RPMI7951 (cell line): ENCODE measurements around the gene ZNF322. TPM values are rescaled to one million over a fixed set of nuclear protein-coding genes. Genes with fewer than 3 reads are reported as not detected.
"Not testable (repeated sequence)": the region's sequence is repeated elsewhere in the genome, so short reads cannot be mapped to it uniquely, and the experiment has no call there.

Experiments
- DNase-seq: peaks from one replicate; pipeline ENCODE4 v3.0.0-alpha.2; 2012; ENCODE audit warnings: low read depth
- total RNA-seq: library from RNA; depleted of rRNA; stranded (reverse); fragments of >200 nt; shearing (Covaris generic); gene quantifications from 2 replicates; pipeline ENCODE4 v1.2.3, GENCODE V29; 2014; rRNA removed

The ZNF322 gene
- total RNA-seq: 17.9 and 21.4 TPM in 2 replicates

GRCh38 chr6:26659042-26659999, at the start of gene ZNF322:
TSS of gene ZNF322 (minus strand) at chr6:26659746. CDS start at chr6:26638553, 21,193 bp downstream.
- DNase-seq: peak; percentile 91

GRCh38 chr6:26705780-26706179, 46.2 kb upstream of the ZNF322 start:
- not testable (repeated sequence) for DNase-seq

- DNase-seq: not testable (repeated sequence)
Observed at GRCh38 chr6:26705352-26705751, 45.8 kb upstream of the ZNF322 start.

- DNase-seq: not testable (repeated sequence)
Observed at GRCh38 chr6:26701023-26701747, 41.6 kb upstream of the ZNF322 start.

- DNase-seq: not testable (repeated sequence)
Observed at GRCh38 chr6:26697496-26697895, 38.0 kb upstream of the ZNF322 start.

- DNase-seq: not testable (repeated sequence)
Observed at GRCh38 chr6:26689324-26689947, 29.9 kb upstream of the ZNF322 start.

GRCh38 chr6:26682435-26683042, 23.0 kb upstream of the ZNF322 start:
- DNase-seq: not testable (repeated sequence)

GRCh38 chr6:26673287-26673686, 13.7 kb upstream of the ZNF322 start:
- DNase-seq: not testable (repeated sequence)

- DNase-seq: not testable (repeated sequence)
Observed at GRCh38 chr6:26670558-26670957, 11.0 kb upstream of the ZNF322 start.

GRCh38 chr6:26670003-26670402, 10.5 kb upstream of the ZNF322 start:
- DNase-seq: not testable (repeated sequence)

- peak; percentile 40 for DNase-seq
Observed at GRCh38 chr6:26660000-26660361, 435 bp upstream of the ZNF322 start.

GRCh38 chr6:26657256-26657655, 2.3 kb downstream of the ZNF322 start:
- no peak for DNase-seq

GRCh38 chr6:26653007-26653406, 6.5 kb downstream of the ZNF322 start:
- DNase-seq: no peak

- no peak for DNase-seq
Observed at GRCh38 chr6:26651133-26651781, 8.3 kb downstream of the ZNF322 start.

- DNase-seq: no peak
Observed at GRCh38 chr6:26646074-26646473, 13.5 kb downstream of the ZNF322 start.

GRCh38 chr6:26640806-26641205, 18.7 kb downstream of the ZNF322 start:
- no peak for DNase-seq

GRCh38 chr6:26629359-26629758, 30.2 kb downstream of the ZNF322 start:
- DNase-seq: no peak

GRCh38 chr6:26627843-26628242, 31.7 kb downstream of the ZNF322 start:
- no peak for DNase-seq

GRCh38 chr6:26624557-26624956, 35.0 kb downstream of the ZNF322 start:
- no peak for DNase-seq

- no peak for DNase-seq
Observed at GRCh38 chr6:26623339-26623859, 36.1 kb downstream of the ZNF322 start.
